ENCODE results near the gene ZNF512B.
"Not testable (repeated sequence)": the region's sequence is repeated elsewhere in the genome, so short reads cannot be mapped to it uniquely, and the experiment has no call there.

The ZNF512B gene

DNA sequence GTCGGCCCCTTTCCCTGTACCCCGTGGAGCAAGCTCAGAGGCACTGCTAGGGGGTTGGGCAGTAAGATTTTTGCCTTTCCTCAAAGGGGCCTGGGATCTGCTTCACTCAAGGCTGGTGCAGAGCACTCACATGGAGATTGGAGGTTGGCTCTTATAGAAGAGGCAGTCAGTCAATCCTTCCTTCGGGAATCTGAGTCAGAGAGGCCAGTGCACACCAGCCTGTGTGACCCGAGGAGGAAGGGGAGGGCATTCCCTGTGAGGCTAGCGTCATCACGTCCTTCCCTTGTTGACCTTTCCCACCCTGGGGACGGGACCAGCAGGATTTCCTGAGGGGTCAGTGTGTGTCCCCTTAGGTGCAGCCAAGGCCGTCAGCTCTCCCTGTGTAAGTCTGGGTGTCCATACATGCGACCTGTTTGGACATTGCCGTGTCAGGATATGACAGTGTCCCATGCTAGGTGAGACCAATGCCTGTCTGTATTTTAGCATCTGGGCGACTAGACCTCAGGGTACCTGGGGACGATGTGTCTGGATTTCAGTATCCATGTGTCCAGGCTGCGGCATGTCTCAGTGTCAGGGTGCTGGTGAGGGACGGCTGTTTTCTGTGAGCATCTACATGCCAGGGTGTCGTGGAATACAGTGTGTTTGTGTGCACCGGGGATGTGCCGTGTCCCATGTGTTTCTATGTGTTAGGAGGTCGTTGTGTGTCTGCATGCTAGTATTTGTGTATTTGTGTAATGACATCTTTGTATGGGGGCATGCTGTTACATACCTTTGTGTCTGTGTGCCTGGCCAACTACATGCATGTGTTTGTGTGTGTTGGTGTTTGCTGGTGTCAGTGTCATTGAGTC lies 2.8 kb upstream of the ZNF512B start:
- FAIRE-seq (peak; percentile 76), DNase-seq (ENCODE audit: insufficient read length, low spot score) (peak; percentile 5)
- peak; percentile 9; the same call in 1 of the 2 replicates for TF ChIP-seq POU2F2 (IDR thresholded peaks at IDR 0.05; ENCODE audit: low read depth, low read length)
- TF ChIP-seq SPI1 (IDR thresholded peaks at IDR 0.05; ENCODE audit: low read depth, low read length), result no peak
- peak; percentile 85 for TF ChIP-seq POLR2A (IDR thresholded peaks at IDR 0.05; ENCODE audit: low read depth, low read length)
- TF ChIP-seq PAX5 (IDR thresholded peaks at IDR 0.05; ENCODE audit: insufficient read depth, low read length, severe bottlenecking), result no peak
- peak; percentile 74; the same call in 1 of the 2 replicates for TF ChIP-seq POLR2AphosphoS5 (IDR thresholded peaks at IDR 0.05; ENCODE audit: low read depth, low read length)

DNA sequence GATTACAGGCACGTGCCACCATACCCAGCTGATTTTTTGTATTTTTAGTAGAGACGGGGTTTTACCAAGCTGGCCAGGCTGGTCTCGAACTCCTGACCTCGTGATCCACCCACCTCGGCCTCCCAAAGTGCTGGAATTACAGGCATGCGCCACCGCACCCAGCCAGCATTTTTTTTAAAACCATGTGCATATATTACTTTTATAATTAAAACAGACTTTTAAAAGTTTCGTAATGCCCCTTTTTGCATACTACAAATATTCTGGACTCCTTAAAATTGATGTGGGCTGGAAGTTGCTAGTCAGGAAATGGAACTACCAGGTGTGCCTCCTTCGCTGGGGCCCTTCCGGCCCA lies 2.2 kb upstream of the ZNF512B start:
- not testable (repeated sequence) for FAIRE-seq

DNA sequence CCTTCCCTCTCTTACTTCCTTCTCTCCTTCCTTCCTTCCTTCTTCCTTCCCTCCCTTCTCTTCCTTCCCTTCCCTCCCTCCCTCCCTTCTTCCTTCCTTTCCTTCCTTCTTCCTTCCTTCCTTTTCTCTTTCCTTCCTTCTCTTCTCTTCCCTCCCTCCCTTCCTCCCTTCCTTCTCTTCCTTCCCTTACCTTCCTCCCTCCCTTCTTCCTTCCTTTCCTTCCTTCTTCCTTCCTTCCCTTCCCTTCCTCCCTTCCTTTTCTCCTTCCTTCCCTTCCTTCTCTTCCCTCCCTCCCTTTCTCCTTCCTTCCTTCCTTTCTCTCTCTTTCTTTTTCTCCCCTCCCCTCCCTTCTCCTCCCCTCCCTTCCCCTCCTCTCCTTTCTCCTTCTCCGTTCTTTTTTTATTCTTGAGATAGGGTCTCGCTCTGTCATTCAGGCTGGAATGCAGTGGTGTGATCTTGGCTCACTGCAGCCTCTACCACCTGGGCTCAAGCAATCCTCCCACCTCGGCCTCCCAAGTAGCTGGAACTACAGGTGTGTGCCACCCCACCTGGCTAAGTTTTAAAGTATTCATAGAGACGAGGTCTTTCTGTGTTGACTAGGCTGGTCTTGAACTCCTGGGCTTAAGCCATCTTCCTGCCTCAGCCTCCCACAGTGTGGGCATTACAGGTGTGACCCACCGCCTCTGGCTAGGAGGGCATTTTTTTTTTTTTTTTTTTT lies 1.1 kb upstream of the ZNF512B start:
- no peak for TF ChIP-seq SPI1 (IDR thresholded peaks at IDR 0.05; ENCODE audit: low read depth, low read length)
- TF ChIP-seq POLR2A (IDR thresholded peaks at IDR 0.05; ENCODE audit: low read depth, low read length), result no peak
- TF ChIP-seq PAX5 (IDR thresholded peaks at IDR 0.05; ENCODE audit: insufficient read depth, low read length, severe bottlenecking), result no peak
- TF ChIP-seq POLR2AphosphoS5 (IDR thresholded peaks at IDR 0.05; ENCODE audit: low read depth, low read length), result no peak
- TF ChIP-seq POU2F2 (IDR thresholded peaks at IDR 0.05; ENCODE audit: low read depth, low read length), result no peak
- FAIRE-seq, result no peak
- DNase-seq (ENCODE audit: insufficient read length, low spot score), result no peak

More for the DNA sequence above, 2.2 kb upstream of the ZNF512B start:
- not testable (repeated sequence) for DNase-seq (ENCODE audit: insufficient read length, low spot score)

GRCh38 chr20:63968928-63969760 lies 586 bp downstream of the ZNF512B start:
- no peak for DNase-seq (ENCODE audit: insufficient read length, low spot score)
- FAIRE-seq, result no peak
- no peak for TF ChIP-seq POU2F2 (IDR thresholded peaks at IDR 0.05; ENCODE audit: low read depth, low read length)
- TF ChIP-seq SPI1 (IDR thresholded peaks at IDR 0.05; ENCODE audit: low read depth, low read length), result no peak
- TF ChIP-seq POLR2AphosphoS5 (IDR thresholded peaks at IDR 0.05; ENCODE audit: low read depth, low read length), result no peak
- TF ChIP-seq POLR2A (IDR thresholded peaks at IDR 0.05; ENCODE audit: low read depth, low read length), result no peak
- TF ChIP-seq TAF1 (IDR thresholded peaks at IDR 0.05; ENCODE audit: low read depth, low read length), result no peak
- TF ChIP-seq PAX5 (IDR thresholded peaks at IDR 0.05; ENCODE audit: insufficient read depth, low read length, severe bottlenecking), result no peak

DNA sequence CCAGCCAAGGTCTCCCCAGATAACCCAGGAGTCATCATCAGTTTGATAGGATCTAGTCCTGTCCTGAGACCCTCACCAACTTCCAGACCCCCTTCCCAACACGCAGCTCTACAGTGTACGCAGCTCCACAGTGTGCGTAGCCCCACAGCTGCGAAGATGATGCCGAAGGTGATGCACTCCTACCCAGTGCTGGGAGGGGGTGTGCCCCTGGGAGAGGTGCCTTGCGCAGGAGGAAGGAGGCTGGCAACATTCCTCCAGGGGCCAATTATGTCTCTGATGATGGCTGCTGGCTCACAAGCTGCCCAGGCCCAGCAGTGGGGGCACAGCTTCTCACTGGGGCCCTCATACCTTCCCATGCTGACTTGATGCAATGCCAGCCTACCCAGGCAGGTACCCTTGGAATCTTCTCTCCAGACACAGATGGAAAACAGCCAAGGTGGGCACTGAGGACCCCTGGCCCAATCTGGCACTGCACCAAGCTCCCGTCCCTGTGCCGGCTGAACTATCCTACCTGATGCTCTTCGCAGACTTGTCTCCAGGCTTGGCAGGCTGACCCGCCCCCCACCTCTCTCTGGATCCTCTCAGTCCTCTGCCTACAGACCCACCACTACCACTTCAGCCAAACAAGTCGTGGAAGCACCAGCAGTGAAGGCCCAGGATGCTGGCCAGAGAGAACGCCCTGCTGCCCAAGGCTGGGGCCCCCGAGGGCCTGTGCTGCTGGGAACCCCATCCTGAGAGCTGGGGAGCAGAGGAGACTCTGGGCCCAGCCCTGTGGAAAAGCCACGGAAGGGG lies 1.4 kb downstream of the ZNF512B start:
- FAIRE-seq, result no peak
- TF ChIP-seq TAF1 (IDR thresholded peaks at IDR 0.05; ENCODE audit: low read depth, low read length) (no peak), POU2F2 (IDR thresholded peaks at IDR 0.05; ENCODE audit: low read depth, low read length) (no peak), SPI1 (IDR thresholded peaks at IDR 0.05; ENCODE audit: low read depth, low read length) (no peak), POLR2AphosphoS5 (IDR thresholded peaks at IDR 0.05; ENCODE audit: low read depth, low read length) (no peak), POLR2A (IDR thresholded peaks at IDR 0.05; ENCODE audit: low read depth, low read length) (no peak)
- no peak for DNase-seq (ENCODE audit: insufficient read length, low spot score)

GRCh38 chr20:63967330-63968135 lies 2.2 kb downstream of the ZNF512B start:
- no peak for FAIRE-seq
- TF ChIP-seq TAF1 (IDR thresholded peaks at IDR 0.05; ENCODE audit: low read depth, low read length), result no peak
- no peak for DNase-seq (ENCODE audit: insufficient read length, low spot score)

DNA sequence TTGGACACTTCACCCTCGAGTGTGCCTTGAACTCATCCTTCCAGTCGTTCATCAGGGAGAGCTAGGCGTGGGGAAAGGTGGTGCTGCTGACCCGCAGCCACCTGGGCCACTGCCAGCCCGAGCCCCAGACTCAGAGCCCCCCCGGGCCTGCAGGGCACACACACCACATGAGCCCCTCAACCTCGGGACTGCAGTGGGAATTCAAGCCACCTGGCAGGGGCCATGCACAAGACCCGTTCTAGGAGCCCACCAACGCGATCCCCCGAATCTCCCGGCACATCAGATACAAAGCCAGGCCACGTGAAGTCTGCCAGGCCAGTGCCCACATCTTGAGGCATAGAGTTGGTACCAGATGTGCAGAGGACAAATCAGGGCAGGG lies 2.8 kb downstream of the ZNF512B start:
- DNase-seq (ENCODE audit: insufficient read length, low spot score), result no peak
- FAIRE-seq, result no peak
- no peak for TF ChIP-seq TAF1 (IDR thresholded peaks at IDR 0.05; ENCODE audit: low read depth, low read length)
- TF ChIP-seq POLR2A (IDR thresholded peaks at IDR 0.05; ENCODE audit: low read depth, low read length), result peak; percentile 44; the same call in 1 of the 2 replicates

DNA sequence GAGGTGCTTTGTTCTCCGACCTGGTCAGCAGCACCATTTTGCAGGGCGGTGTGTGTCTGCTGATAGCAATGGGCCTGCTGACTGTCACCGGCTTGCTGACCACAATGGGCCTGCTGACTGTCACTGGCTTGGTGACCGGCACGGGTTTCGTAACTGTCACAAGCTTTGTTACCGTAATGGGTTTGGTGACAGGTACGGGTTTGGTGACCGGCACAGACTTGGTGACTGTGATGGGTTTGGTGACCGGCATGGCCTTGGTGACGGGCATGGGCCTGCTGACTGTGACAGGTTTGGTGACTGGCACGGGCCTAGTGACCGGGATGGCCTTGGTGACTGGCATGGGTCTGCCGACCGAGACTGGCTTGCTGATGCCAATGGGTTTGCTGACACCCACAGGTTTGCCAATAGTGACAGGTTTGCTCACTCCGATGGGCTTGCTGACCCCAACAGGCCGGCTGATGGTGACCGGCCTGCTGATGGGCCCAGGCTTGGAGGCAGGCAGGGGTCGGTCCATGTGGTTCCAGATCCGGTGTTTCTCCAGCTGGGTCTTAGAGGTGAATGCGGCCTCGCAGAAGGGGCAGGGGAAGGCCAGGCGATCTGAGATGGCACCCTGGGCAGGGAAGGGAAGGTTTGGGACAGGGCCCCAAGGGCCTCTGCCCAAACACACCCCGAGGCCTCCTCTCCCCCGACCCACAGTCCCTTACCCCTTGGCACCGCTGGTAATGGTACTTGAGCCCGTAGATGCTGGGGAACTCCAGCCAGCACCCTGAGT lies 3.4 kb downstream of the ZNF512B start:
- FAIRE-seq (no peak), DNase-seq (ENCODE audit: insufficient read length, low spot score) (no peak)
- TF ChIP-seq POU2F2 (IDR thresholded peaks at IDR 0.05; ENCODE audit: low read depth, low read length), result no peak
- no peak for TF ChIP-seq TAF1 (IDR thresholded peaks at IDR 0.05; ENCODE audit: low read depth, low read length)
- TF ChIP-seq POLR2AphosphoS5 (IDR thresholded peaks at IDR 0.05; ENCODE audit: low read depth, low read length), result no peak
- TF ChIP-seq POLR2A (IDR thresholded peaks at IDR 0.05; ENCODE audit: low read depth, low read length), result no peak
- TF ChIP-seq SPI1 (IDR thresholded peaks at IDR 0.05; ENCODE audit: low read depth, low read length), result no peak
- no peak for TF ChIP-seq PAX5 (IDR thresholded peaks at IDR 0.05; ENCODE audit: insufficient read depth, low read length, severe bottlenecking)
